ENCODE data around the gene GABRB2. TPM values are rescaled to one million over a fixed set of nuclear protein-coding genes. Genes with fewer than 3 reads are reported as not detected.

Gene GABRB2
- total RNA-seq, 1 experiment from 2014 or later, result not detected

GRCh38 chr5:161376034-161376433, 170.5 kb downstream of the GABRB2 start:
- ChIA-PET POLR2A (no interaction called here), CTCF (no interaction called here)
- ATAC-seq (no peak), DNase-seq (ENCODE audit: low read depth, low spot score) (no peak)
- no peaks in the 10 kb centered on the region for H3K4me1 ChIP-seq (ENCODE audit: control insufficient read depth, insufficient read depth, low read length)
- intact Hi-C loops (cut with micrococcal nuclease; ENCODE audit: unreplicated experiment) (no loop called here), in situ Hi-C loops (cut with HindIII; ENCODE audit: low pct_unique_long_range_greater_than_20kb, low sequenced_read_pairs) (no loop called here)
- H3K27ac ChIP-seq (ENCODE audit: low read length), result no peak overlapping the region
- no peaks in the 10 kb centered on the region for H3K9me3 ChIP-seq (ENCODE audit: control insufficient read depth, insufficient read depth, low read depth, low read length)
- no peak overlapping the region for H3K4me3 ChIP-seq (ENCODE audit: low read depth in 2 of 2, low read length in 2 of 2)
- no peaks in the 10 kb centered on the region for H3K27me3 ChIP-seq (ENCODE audit: control insufficient read depth, insufficient read depth, low read length)
- TF ChIP-seq SIN3A (IDR thresholded peaks at IDR 0.05; ENCODE audit: borderline replicate concordance, insufficient read depth, low read depth, low read length) (no peak), TCF7L2 (IDR thresholded peaks at IDR 0.05; ENCODE audit: low read depth, low read length) (no peak), POLR2AphosphoS5 (IDR thresholded peaks at IDR 0.05; ENCODE audit: low read depth, low read length) (no peak), REST (IDR thresholded peaks at IDR 0.05; ENCODE audit: insufficient read depth in 1 of 2, low read depth in 2 of 2, low read length in 1 of 2) (no peak), CTCF (IDR thresholded peaks at IDR 0.05) (no peak)
- no TSS peak for BruUV-seq (replicated peaks)
- no peaks in the 10 kb centered on the region for H3K36me3 ChIP-seq (ENCODE audit: control insufficient read depth, insufficient read depth, low read length)

- no peaks in the 10 kb centered on the region for H3K4me1 ChIP-seq (ENCODE audit: control insufficient read depth, insufficient read depth, low read length)
- in situ Hi-C loops (cut with HindIII; ENCODE audit: low pct_unique_long_range_greater_than_20kb, low sequenced_read_pairs), result no loop called here
- CTCF ChIA-PET, result no interaction called here
Observed at GRCh38 chr5:161373345-161373707, 173.2 kb downstream of the GABRB2 start.

More at GRCh38 chr5:161373345-161373707, 173.2 kb downstream of the GABRB2 start:
- no TSS peak for BruUV-seq (replicated peaks)
- no peaks in the 10 kb centered on the region for H3K27me3 ChIP-seq (ENCODE audit: control insufficient read depth, insufficient read depth, low read length)
- H3K9me3 ChIP-seq (ENCODE audit: control insufficient read depth, insufficient read depth, low read depth, low read length), result no peaks in the 10 kb centered on the region
- DNase-seq (ENCODE audit: low read depth, low spot score) (no peak), ATAC-seq (no peak)
- TF ChIP-seq REST (IDR thresholded peaks at IDR 0.05; ENCODE audit: insufficient read depth in 1 of 2, low read depth in 2 of 2, low read length in 1 of 2), result no peak
- TF ChIP-seq SIN3A (IDR thresholded peaks at IDR 0.05; ENCODE audit: borderline replicate concordance, insufficient read depth, low read depth, low read length), result no peak
- no peak for TF ChIP-seq TCF7L2 (IDR thresholded peaks at IDR 0.05; ENCODE audit: low read depth, low read length)
- TF ChIP-seq POLR2AphosphoS5 (IDR thresholded peaks at IDR 0.05; ENCODE audit: low read depth, low read length), result no peak
- no peak for TF ChIP-seq CTCF (IDR thresholded peaks at IDR 0.05)
- intact Hi-C loops (cut with micrococcal nuclease; ENCODE audit: unreplicated experiment), result no loop called here
- no peaks in the 10 kb centered on the region for H3K36me3 ChIP-seq (ENCODE audit: control insufficient read depth, insufficient read depth, low read length)
- no peak overlapping the region for H3K4me3 ChIP-seq (ENCODE audit: low read depth in 2 of 2, low read length in 2 of 2)
- H3K27ac ChIP-seq (ENCODE audit: low read length), result no peak overlapping the region
- POLR2A ChIA-PET, result no interaction called here

Data from Panc1 (cell line).